HG02759 (cell line): ENCODE measurements around the gene PIGQ.

Experiments used
- ATAC-seq: cut with Tn5 transposase; IDR thresholded peaks from one replicate; pipeline ENCODE4 v1.9.1; 2021; ENCODE audit warnings: mild to moderate bottlenecking, moderate library complexity; ENCODE audit not compliant: unreplicated experiment

PIGQ gene

DNA sequence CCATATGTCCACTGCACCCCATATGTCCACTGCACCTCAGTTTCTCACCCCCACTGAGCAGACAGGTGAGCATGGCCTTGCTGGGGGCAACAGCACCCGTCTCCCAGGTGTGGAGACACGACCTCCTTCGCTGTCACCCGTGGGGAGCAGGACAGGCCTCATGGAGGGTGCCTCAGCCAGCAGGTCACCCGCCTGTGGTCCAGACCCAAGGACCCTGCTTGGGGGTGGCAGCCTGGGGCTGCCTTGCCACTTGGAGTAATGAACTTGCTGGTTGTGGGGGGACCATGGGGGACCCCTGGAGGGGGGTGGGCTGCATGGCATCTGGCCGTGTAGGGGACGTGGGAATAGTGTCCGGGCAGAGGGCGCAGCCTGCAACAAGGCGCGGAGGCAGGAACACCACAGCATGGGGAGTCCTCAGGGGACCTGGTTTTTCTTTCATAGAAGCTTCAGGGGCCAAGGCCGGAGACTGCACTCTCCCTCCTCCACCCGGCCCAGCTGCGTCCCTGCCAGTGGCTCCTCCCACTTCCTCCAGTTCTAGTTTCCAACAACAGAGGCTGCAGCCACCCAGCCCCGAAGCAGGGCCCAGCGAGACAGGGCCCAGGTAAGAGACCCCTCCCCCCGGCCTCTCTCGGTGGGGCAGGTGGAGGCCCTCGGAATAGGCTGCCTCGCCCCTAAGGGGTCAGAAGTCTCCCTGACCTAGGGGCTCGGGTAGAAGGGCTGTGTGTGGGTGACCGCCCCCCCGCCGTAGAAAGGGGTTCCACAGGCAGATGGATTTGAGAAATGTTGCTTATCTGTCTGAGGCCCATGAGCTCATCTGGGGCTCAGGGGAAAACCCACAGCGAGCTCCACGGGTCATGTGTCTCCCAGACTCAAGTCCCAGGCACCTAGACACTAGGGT is 3.0 kb upstream of the PIGQ start, which contains the start of gene NHLRC4:
NHLRC4 (plus strand) TSS at position 531 of the 898 bp plus-strand sequence. CDS start 1,043 bp downstream, outside the sequence.
- ATAC-seq = peak; percentile 39

DNA sequence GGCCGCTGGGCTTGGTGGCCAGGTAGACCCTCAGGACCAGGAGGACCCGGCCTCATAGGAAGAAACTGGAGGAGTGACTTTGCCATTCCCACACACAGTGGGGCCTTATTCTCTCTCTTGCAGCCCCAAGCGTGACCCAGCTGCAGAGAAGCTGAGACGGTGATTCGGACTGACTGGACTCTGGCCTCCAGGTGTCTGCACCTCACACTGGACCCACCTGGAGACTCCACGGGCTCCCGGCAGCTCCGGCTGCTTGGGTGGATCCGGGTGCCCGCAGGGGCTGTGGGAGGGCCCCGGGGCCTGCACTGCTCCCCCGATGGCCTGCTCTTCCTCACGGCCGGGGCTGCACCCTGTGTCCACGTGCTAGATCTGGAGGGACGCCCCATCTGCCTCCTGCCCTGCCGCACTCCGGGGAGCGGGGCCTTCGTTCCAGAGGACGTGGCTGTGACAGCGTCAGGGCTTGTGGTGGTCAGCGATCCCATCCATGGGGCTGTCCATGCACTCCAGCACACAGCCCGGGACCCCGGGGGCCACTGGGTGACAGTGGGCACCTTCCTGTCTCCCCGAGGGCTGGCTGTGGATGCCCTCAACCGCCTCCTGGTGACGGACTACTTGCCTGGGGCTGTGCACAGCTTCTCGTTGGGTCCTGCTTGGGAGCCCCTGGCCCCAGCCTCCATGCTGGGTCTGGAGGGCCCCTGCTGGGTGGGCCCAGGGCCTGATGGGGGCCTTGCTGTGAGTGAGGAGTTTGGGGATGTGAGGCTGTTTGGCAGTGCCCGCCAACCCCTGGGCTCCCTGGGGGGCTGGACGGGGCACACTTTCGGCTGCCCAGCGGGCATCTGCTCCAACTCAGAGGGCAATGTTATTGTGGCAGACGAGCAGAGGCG is 2.2 kb upstream of the PIGQ start:
- no peak for ATAC-seq

DNA sequence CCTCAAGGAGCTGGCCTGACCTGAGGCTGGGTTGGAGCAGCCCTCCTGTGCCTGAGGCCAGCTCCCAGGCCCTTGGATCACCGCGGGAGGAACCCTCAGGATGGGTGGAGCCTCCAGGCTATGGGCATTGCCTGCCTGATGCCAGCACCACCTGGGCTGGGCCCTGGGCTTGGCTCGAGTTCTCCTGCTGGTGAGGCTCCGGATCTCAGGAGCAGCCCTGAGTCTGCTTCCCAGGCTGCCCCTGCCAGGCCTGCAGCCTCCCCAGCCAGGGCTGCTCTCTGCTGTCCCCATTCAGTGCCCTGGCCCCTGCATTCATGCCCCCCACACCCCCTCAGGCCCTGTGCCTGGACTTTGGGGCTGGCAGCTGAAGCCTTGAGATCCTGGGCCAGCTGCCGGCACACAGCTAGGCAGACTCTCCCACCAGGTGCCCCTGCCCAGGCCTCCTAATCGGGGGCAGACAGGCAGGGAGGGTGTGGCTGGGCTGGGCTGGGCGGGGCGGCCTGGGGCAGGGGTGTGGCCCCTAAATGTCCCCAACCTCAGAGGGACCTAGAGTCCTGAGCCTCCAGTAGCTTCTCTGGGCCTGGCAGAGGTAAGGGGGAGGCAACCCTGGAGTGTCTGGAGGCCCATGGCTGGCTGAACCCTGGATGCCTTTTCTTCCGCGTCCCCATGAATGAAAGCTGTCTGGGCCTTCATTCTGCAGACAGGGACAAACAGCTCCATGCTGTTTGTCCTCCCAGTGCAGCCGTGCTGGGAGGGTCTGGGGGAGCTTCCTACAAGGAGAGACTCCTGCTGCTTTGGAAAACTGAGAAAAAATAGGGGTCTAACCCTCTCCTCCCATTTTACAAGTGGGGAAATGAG is 1.1 kb upstream of the PIGQ start:
- no peak for ATAC-seq

DNA sequence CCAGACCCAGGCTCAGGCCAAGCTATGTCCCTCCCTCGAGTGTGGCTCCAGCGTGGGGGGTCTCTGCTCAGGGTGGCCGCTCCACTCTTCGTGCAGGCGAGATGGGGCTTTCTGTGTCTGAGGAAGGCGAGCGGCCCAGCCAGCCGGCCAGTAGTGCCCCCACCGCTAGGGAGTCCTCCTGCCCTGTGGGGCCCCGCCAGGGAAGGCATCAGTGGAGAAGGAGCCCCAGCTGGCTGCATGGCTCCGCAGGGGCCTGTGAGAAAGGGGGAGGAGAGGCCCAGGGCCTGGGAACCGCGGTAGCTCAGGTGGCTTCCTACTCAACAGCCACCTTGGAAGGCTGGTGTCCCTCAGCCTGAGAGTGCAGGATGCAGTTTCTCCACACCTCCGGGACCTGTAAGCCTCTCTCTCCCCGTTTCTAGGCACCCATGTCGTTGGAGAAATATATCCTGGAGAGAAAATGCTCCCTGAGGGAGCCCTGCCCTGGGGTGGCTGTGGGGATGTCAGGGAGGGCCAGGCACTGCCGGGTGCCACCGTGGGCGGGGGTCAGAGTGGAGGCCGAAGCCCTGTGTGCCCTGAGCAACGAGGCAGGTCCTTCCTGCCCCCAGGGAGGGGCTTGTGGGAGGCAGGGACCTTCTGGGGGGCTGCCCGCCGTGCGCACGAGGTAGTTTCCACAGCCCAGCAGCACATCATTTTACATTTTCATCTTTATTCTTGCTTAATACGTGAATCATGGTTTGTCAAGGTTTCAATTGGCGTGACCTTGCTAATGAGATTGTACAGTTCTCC is 3.3 kb downstream of the PIGQ start:
- no peak for ATAC-seq

DNA sequence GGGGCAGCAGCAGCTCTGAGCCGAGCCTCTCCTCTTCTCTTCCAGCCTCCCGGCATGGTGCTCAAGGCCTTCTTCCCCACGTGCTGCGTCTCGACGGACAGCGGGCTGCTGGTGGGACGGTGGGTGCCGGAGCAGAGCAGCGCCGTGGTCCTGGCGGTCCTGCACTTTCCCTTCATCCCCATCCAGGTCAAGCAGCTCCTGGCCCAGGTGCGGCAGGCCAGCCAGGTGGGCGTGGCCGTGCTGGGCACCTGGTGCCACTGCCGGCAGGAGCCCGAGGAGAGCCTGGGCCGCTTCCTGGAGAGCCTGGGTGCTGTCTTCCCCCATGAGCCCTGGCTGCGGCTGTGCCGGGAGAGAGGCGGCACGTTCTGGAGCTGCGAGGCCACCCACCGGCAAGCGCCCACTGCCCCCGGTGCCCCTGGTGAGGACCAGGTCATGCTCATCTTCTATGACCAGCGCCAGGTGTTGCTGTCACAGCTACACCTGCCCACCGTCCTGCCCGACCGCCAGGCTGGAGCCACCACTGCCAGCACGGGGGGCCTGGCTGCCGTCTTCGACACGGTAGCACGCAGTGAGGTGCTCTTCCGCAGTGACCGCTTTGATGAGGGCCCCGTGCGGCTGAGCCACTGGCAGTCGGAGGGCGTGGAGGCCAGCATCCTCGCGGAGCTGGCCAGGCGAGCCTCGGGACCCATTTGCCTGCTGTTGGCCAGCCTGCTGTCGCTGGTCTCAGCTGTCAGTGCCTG is 4.4 kb downstream of the PIGQ start:
- no peak for ATAC-seq

DNA sequence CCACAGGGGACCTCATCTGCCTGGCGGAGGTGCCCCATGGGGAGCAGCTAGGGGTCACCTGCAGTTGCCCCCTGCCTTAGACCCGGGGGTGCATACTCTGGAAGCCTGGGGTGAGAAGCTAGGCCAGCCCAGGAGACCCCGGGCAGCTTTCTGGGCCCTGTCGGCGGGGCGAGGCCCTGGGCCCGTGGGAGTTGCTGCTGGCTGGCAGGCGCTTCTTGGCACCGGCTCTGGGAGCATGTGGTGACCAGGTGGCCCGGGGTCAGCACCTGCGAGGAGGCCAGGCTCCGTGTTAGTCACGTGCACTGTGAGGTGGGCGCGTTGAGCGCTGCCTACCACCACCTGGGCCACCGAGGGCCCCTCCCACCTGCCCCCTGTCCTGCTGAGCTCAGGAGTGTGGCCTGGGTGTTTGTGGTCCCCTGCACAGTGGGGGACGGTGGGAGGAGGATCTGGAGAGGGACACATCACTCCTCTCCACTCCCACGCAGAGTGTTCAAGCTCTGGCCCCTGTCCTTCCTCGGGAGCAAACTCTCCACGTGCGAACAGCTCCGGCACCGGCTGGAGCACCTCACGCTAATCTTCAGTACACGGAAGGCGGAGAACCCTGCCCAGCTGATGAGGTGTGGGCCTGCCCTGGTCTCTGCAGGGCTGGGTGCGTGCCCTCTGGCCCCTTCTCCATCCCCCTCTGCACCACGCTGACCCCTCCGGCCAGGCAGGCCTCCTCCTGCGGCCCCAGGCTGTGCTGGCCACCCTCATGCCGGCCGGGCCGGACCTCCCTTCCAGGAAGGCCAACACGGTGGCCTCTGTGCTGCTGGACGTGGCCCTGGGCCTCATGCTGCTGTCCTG is 5.8 kb downstream of the PIGQ start:
- ATAC-seq = no peak

DNA sequence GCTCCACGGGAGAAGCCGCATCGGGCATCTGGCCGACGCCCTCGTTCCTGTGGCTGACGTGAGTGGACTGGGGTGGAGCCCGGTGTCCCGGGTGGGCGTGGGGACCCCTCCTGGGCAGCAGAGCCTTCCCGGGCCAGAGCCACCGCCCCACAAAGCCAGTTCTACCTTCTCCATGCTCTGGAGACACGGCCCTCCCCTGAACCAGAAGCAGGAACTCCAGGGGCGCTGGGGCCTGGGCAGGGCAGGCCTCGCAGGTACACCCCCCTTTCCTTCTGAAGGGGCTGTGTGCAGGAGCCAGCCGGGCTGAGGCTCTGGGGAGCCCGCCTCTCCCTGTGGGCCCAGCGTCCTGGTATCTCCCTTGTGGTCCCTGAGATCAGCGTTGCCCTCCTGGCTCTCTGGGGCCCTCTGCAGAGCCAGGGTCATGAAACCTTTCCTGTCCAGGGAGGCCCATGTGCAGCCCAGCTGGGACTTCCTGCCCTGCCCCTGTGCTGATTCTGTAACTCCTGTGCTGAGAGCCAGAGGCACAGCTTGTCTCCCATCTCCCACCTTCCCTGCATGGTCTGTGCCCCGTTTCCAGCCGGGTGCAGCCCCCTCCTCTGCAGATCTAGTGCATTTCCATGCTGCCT is 6.5 kb downstream of the PIGQ start:
- ATAC-seq = no peak

DNA sequence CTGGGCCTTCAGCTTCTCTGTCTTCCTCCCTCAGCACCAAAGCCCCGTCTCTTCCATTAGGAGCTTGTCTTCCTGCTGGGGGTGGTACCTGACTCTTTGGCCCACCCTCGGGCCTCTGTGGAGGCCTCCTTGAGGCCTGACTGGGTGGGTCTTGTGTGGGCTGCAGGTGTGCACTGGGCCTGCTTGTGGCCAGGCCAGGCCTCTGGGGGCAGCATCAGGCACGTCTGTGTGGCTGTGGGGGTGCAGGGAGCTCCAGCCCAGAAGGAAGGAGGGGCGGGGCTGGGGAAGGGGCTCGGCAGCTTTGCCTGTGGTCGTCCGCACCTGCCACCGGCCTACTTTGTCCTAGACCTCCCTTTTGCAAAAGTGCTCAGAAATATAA is 7.0 kb downstream of the PIGQ start:
- ATAC-seq = no peak

DNA sequence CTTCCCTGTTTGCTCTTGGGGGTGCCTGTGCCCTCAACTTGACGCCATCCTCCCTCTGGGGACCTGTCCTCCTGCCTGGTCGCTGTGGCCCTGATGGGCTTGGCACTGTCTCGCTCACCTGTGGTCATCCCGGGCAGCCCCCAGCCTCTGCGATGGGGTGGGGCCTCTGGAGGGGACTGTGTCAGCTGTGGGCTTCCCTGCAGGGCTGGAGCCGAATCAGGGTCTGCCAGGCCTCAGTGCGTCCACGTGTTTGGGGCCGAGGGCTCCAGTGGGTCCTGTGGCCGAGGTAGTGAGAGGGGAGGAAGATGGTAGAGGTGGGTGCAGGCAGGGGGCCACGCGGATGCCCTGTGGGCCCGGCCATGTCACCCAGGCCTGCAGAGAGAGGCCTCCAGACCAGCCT is 8.0 kb downstream of the PIGQ start:
- ATAC-seq = no peak

DNA sequence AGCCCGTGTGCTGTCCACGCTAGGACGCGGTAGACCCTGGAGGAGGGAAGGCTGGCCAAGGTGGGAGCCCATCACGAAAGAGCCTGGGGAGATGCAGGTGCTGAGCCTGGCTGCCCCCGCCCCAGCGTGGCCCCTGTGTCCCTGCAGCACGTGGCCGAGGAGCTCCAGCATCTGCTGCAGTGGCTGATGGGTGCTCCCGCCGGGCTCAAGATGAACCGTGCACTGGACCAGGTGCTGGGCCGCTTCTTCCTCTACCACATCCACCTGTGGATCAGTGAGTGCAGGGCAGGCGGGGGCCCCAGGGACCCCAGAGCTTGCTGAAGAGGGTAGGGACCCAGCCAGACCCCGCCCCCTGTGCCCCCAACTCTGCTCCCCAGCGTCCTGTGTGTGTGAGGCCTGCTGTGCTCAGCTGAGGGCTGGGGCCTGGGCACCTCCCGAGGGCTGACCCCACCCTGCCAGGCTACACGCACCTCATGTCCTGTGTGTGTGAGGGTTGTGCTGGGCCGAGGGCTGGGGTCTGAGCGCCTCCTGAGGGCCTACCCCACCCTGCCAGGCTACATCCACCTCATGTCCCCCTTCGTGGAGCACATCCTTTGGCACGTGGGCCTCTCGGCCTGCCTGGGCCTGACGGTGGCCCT is 8.6 kb downstream of the PIGQ start:
- ATAC-seq = no peak

DNA sequence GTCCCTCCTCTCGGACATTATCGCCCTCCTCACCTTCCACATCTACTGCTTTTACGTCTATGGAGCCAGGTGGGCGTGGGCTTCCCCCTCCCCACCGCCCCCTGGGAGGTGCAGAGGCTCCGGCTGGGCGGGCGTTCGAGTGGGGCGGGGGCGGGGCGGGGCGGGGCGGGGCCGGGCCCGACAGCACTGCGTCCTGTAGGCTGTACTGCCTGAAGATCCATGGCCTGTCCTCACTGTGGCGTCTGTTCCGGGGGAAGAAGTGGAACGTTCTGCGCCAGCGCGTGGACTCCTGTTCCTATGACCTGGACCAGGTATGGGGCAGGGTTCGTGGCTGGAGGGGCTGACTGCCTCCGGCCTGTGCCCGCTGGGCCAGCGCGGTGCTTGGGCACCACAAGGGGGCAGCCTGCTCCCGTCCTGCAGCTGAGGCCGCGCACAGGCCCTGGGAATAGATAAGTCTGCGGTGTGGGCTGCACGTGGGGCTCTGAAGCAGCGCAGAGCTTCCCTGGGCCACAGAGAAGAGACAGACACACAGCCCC is 9.2 kb downstream of the PIGQ start:
- ATAC-seq = peak; percentile 67

DNA sequence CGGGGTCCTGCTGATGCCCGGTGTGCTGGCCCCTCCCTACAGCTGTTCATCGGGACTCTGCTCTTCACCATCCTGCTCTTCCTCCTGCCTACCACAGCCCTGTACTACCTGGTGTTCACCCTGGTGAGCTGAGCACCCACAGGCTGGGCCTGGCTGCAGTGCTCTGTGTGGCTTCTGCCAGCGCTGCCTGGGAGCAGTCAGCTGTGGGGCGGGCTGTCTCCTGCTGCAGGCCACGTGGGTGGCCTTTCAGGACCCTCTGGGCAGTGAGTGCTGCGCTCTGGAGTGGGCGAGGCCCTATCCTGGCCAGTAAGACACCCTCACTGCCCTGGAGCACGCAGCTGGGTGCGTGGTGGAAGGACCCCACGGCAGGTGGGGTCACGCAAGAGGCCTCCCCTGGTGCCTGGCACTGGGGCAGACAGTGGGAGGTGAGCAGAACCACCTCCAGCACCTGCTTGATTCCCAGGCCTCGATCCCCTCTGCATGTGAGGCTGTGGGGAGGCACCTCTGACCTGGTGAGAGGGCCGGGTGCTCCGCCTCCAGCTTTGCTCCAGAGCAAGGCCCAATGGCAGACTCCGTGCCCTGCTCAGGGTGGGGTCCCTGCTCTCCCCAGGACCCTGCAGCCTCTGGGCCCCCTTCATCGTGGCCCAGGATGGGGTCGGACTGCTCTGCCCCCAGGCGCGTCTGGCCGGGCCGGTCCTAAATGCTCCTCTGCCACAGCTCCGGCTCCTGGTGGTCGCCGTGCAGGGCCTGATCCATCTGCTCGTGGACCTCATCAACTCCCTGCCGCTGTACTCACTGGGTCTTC is 10.6 kb downstream of the PIGQ start:
- no peak for ATAC-seq

DNA sequence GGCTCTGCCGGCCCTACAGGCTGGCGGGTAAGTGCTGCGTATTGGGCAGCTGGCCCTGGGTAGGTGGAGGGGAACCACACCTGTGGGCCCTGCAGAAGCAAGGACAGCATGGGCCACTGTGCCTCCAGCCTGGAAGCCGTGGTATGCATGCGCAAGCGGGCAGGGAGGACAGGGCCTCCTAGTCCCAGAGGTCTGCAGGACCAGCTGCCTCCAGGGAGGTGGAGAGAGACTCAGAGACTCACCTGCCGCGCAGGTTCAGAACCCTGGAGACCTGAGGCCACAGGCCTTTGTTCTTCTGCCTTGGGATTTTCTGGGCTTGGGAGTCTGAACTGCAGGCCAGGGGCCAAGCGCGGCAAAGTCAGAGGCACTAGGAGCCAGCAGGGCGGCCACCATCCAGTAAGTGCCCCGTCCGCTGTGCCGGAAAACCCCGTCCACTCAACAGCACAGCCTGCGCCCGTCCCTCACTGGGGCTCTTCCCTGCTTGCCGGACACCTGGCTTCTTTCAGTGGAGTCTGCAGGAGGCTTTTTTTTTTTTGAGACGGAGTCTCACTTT is 11.3 kb downstream of the PIGQ start:
- ATAC-seq = no peak

DNA sequence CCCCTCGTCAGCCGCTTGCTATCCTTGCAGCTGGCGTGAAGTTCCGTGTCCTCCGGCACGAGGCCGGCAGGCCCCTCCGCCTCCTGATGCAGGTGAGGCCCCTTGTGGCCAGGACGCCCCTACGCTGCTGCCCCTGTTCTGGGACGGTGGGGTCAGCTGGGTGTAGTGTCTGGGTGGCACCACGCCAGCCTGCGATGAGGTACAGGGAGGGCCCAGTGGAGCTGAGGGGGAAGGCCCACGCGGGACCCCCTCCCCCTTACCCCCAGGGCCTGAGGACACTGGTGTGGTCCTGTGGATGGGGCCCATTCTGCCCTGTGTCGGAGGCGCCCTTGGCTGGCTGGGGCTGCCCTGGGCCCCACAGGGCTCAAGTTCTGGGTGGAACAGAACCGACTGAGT is 12.4 kb downstream of the PIGQ start:
- ATAC-seq = no peak

DNA sequence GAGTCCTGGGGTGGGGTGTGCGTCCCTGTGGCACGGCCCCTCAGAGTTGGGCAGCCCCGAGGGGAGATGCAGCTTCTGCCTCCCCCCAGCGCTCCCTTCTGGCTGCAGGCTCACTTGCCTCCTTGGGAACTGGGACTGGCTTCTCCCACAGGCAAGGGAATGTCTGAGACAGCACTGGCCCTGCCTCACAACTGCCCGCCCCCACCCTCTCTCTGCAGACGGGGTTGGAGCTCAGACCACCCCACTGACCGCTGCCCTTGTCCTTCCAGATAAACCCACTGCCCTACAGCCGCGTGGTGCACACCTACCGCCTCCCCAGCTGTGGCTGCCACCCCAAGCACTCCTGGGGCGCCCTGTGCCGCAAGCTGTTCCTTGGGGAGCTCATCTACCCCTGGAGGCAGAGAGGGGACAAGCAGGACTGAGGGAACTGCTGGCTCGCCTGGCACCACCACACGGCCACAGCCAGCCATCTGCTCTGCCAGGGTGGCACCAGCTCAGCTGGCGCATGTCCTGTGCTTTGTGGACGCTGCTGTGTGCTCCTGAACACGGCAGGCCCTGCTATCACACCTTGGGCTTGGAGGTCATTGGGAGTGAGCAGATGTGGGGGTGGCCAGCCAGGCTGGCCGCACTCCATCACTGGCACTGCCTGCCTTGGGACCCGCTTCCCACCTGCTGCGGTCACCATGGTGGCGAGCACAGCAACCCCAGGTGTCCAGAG is 13.0 kb downstream of the PIGQ start:
- ATAC-seq = no peak

DNA sequence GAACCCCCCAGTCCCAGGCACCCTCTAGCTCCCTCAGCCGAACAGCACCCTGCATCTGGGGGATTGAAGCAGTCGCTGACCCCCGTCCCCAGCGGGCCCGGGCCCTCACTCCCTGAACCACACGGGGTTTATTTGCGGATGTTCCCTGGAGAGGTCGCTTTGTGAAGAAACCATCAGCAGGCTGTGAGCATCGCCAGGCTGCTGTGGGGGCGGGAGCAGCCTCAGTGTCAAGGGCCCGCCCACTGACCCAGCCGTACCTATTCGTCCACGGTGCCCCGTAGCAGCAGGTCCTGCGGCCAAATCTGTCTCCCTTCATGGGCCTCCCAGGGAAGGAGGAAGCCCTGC is 13.7 kb downstream of the PIGQ start:
- no peak for ATAC-seq
